ENCODE results near the gene ELMO1.

ELMO1 gene

GRCh38 chr7:36961097-36961496, 487.6 kb downstream of the ELMO1 start:
- no peak for DNase-seq

DNA sequence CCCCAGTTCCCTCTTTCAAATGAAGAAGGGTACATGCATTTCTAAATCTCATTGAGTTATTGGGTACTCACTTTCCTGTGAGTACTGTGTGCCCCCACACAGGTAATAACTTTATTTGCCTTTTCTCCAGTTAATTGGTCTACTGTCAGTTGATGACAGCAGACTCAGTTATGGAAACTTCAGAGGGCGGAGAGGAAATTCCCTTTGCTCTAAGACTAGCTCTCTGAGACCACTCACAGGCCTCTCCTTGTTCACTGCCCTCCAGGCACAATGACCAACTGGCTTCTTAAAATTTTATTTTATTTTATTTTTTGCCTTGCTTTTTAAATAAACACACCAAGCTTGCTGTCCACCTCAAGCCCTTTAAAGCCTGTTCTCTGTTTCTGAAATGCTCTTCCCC, 488.6 kb downstream of the ELMO1 start:
- DNase-seq = no peak

- no peak for DNase-seq
Observed at GRCh38 chr7:36958111-36958733, 490.4 kb downstream of the ELMO1 start.

GRCh38 chr7:36957620-36958019, 491.0 kb downstream of the ELMO1 start:
- no peak for DNase-seq

DNA sequence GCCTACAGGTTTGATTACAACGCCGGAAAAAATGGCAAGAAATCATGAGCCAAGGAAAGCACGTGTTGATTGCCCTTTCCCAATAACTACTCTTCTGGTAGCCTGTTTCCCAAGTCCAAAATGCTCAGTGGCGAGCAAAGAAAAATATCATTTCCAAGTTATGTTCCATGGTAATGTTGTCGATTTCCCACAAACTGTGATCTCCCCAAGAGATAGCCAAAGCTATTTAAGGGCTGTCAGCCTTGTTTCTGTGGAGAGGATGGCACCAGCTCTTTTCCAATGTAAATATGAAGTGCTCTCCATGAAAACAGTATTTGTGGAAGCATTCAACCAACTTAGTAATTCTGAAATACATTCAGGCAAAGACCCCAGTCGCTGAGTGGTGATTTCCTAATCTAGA, 491.9 kb downstream of the ELMO1 start:
- no peak for DNase-seq

DNA sequence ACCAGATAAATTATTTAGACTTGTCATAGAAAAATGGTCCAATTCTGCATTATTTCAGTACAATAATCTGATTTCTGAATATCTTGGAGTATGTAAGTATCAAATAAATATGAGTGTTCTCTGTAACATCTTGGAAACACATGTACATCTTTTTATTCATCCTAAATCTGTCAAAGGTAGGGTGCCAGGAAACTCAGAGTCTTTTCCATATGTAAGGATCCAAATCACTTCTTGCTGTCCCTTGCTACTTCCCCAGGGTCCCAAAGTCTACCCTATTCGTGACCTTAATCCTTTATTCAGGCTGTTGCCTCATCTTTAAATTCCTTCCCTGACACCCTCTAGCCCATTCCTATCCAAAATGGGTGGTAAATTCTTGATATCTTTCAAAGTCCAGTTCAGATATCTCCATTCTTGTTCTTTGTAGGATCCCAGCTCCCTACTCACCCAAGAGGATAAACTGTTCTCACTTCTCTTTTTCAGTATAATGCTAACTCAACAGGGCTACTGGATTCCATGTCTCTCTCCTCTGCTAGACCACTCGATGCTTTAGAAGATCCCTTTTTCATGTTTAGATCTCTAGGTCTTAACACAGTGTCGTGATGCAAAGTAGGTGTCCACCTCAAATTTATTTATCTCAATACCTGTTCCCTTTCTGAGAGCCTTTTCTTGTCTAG, 493.1 kb downstream of the ELMO1 start:
- no peak for DNase-seq

GRCh38 chr7:36951257-36951697, 497.4 kb downstream of the ELMO1 start:
- no peak for DNase-seq

GRCh38 chr7:36949711-36950600, 498.7 kb downstream of the ELMO1 start:
- DNase-seq = no peak

GRCh38 chr7:36946401-36946739, 502.3 kb downstream of the ELMO1 start:
- DNase-seq = no peak

- DNase-seq = no peak
Observed at GRCh38 chr7:36945612-36946400, 502.9 kb downstream of the ELMO1 start.

DNA sequence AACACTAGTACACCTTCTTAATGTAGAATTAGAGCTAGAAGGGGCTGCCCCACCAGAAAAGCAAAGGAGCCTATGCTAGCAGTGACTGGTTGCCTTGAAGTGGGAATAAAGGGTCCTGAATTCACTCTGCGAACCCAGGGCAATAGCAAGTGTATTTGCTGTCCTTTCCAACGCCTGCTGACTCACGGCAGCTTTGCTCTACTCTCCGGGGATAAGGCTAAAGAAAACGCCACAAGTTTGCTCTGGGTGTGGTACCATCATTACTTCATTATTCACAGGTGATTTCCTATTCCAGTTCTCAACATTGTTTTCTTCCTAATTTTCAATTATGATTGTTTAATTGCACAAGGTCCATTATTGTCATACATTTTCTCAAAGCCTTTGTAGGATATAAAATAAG, 503.8 kb downstream of the ELMO1 start:
- no peak for DNase-seq

DNA sequence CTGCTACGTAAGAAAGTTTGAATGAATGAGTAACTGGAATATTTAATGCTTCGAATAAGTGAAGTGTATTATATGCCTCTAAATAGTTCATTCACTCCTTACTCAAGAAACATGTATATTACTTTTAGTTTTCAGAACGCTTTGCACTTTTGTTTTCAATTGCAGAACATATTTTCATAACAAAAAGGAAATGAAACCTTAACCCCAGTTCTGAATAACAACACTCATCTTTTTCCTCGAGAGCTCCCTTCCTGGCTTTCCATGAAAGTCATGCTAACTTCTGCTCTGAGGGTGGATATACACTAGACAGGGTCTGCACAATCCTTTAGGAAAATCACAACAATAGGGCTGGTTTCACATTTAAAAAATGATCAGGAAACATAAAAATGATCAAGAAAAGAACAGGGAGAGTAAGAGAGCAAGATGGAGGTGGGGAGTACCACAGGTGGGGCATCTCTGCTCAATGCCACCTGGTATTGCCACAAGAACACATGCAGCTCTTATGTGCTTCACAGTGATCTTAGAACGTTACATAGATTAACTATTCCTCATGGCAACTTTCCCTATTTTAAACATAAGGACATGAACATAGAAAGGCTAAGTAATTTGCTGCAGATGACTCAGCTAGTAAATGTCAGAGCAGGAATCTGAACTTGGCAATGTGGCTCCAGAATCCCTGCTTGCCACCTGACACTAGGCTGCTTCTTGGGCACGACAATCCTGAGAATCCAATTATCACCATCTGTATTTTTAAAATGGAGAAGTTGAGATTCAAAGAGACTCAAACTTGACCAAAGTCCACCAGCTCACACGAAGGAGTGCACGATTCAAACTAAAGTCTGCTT, 504.9 kb downstream of the ELMO1 start:
- no peak for DNase-seq

- DNase-seq = no peak
Observed at GRCh38 chr7:36942955-36943354, 505.7 kb downstream of the ELMO1 start.

- DNase-seq = no peak
Observed at GRCh38 chr7:36942541-36942940, 506.1 kb downstream of the ELMO1 start.

DNA sequence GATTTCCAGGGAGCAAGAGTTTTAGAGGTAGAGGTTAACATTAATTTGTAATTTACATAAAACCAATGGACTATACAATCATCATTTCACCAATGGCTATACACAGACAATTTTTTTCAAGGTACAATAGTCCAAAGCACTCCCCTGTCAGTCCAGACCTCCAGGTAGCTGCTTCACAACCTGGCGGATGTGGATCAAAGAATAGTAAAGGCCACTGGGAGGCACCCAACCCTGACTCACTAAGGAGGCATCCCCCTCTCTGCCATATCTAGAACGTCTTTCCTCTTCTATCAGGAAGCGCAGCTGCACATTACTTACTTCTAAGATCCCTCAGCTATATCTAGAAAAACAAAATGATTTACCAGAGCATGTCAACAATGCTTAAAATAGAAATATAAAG, 506.6 kb downstream of the ELMO1 start:
- no peak for DNase-seq

DNA sequence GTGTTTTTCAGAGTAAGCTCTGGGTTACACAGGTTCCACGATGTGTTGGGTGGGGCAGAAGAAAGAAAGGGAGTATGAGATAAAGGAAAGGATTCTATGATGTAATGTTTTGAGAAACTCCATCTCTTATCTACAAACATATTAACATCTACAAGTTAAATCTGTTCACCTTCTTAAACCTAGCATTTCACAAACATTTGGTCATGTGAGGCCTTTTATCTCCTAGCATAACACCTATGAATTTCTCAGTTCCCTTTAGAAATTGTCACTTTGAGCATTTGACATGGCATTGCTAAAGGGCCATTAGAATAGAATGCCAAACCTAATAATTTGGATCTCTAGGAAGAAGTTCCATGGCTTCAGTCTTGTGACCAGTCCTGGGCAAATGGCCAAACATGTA, 507.3 kb downstream of the ELMO1 start:
- no peak for DNase-seq

DNA sequence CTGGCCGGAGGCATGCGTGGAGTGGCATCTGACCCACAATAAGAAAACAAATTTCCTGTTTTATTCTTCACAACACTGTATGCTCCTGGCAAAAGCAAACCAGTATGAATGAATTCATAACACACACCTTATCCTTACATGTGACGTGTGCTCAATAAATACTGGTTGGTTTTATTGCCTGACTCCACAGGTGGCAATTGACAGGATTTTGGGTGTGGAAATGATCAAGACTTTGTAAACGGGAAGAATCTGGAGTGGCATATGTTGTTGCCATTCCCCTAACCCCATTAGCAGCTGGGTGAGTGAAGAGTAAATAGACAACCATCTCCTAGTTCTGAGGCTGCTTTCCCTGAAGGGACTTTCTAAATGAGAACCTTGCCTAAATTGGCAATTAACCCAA, 508.8 kb downstream of the ELMO1 start:
- no peak for DNase-seq

GRCh38 chr7:36937754-36938563, 510.7 kb downstream of the ELMO1 start:
- DNase-seq = no peak

DNA sequence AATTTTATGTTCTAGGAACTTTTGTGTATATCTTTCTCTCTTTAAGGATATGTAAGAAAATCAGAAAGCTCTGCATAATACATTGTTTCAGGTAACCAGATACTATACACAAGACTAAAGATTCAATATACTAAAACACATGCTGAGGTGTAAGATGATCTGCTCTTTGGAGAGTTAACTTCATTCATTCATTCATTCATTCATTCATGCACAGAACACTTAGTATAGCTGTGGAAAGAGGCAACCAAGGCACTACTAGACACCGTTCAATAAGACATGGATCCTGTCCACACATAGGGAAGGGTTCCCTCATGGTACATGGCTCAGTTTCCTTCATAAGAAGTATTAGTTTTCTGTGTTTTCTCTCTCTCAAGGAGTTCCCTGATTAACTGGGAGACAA, 516.8 kb downstream of the ELMO1 start:
- DNase-seq = no peak

GRCh38 chr7:36929791-36930190, 518.9 kb downstream of the ELMO1 start:
- no peak for DNase-seq

DNA sequence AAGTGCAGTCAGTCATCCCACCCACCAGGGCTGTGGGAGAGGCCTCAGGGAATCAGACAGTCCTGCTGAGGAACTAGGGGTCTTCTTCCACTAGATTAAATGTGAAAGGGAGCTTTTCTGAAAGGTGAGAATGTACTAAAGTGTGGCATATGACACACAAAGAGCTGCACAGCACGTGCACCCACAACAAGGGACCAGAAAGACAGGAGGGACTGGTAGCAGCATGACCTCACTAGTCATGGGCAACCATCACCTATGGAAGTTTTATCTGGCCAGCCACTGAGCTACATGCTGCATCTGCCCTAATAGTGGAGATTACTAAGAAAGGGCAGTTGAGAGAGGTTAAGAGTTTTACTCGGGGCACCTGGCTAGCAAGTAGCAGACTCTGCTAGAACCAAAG, 519.9 kb downstream of the ELMO1 start:
- no peak for DNase-seq

All from NCI-H1436 treated with DMSO at 0.1 percent for 48 hours (cell line).